Measurements from ENCODE around the gene LRRC4B. TPM values are rescaled to one million over a fixed set of nuclear protein-coding genes. Genes with fewer than 3 reads are reported as not detected.
"Not testable (repeated sequence)": the region's sequence is repeated elsewhere in the genome, so short reads cannot be mapped to it uniquely, and the experiment has no call there.

The LRRC4B gene
- total and polyA plus RNA-seq, 3 donors from 2014 or later: 2.8 to 10.1 (median 5.7) TPM

- TF ChIP-seq POLR2A (IDR thresholded peaks at IDR 0.05): no peak
- no peak for TF ChIP-seq CTCF (IDR thresholded peaks at IDR 0.05)
- Histone ChIP-seq H3K27me3 (no peaks in the 10 kb centered on the region), H3K27ac (no peak overlapping the region), H3K36me3 (ENCODE audit: low read depth, missing control alignments) (no peaks in the 10 kb centered on the region), H3K4me1 (no peaks in the 10 kb centered on the region), H3K9me3 (no peaks in the 10 kb centered on the region), H3K4me3 (no peak overlapping the region)
- intact Hi-C loops (cut with DNase I; ENCODE audit: low total_unique reads): no loop called here
- 81 to 83% methylated on average over 14 of the region's 14 CpGs for WGBS, 2 donors
- DNase-seq: no peak
Observed at GRCh38 chr19:50531171-50531612, 37.0 kb downstream of the LRRC4B start.

GRCh38 chr19:50528052-50528451 is 40.2 kb downstream of the LRRC4B start:
- H3K27me3 ChIP-seq; intact Hi-C loops (cut with DNase I; ENCODE audit: low total_unique reads): not testable (repeated sequence)
- WGBS, 2 donors: 95 to 99% methylated on average over 3 of the region's 3 CpGs

GRCh38 chr19:50522881-50523280 is 45.4 kb downstream of the LRRC4B start:
- intact Hi-C loops (cut with DNase I; ENCODE audit: low total_unique reads): no loop called here
- TF ChIP-seq POLR2A (IDR thresholded peaks at IDR 0.05): no peak
- no peak for TF ChIP-seq CTCF (IDR thresholded peaks at IDR 0.05)
- H3K27me3 ChIP-seq: no peaks in the 10 kb centered on the region
- H3K36me3 ChIP-seq (ENCODE audit: low read depth, missing control alignments): no peaks in the 10 kb centered on the region
- H3K9me3 ChIP-seq: no peaks in the 10 kb centered on the region
- 80 to 86% methylated on average over 8 to 10 of the region's 10 CpGs for WGBS, 2 donors
- DNase-seq: no peak
- no peak overlapping the region for H3K27ac ChIP-seq
- no peak overlapping the region for H3K4me3 ChIP-seq
- H3K4me1 ChIP-seq: no peaks in the 10 kb centered on the region

More at GRCh38 chr19:50528052-50528451, 40.2 kb downstream of the LRRC4B start:
- not testable (repeated sequence) for H3K4me3 ChIP-seq; H3K27ac ChIP-seq; H3K4me1 ChIP-seq; H3K9me3 ChIP-seq; DNase-seq; H3K36me3 ChIP-seq (ENCODE audit: low read depth, missing control alignments)

- Histone ChIP-seq H3K9me3 (no peaks in the 10 kb centered on the region), H3K27ac (no peak overlapping the region), H3K36me3 (ENCODE audit: low read depth, missing control alignments) (no peaks in the 10 kb centered on the region), H3K4me1 (no peaks in the 10 kb centered on the region), H3K4me3 (no peak overlapping the region), H3K27me3 (no peaks in the 10 kb centered on the region)
- no peak for DNase-seq
- 85 to 92% methylated on average over 17 of the region's 17 CpGs for WGBS, 2 donors
- no peak for TF ChIP-seq CTCF (IDR thresholded peaks at IDR 0.05)
- TF ChIP-seq POLR2A (IDR thresholded peaks at IDR 0.05): no peak
- intact Hi-C loops (cut with DNase I; ENCODE audit: low total_unique reads): no loop called here
Observed at GRCh38 chr19:50520822-50521465, 47.3 kb downstream of the LRRC4B start.

- H3K9me3 ChIP-seq: no peaks in the 10 kb centered on the region
- no peak overlapping the region for H3K27ac ChIP-seq
- no peak for DNase-seq
- intact Hi-C loops (cut with DNase I; ENCODE audit: low total_unique reads): no loop called here
- TF ChIP-seq POLR2A (IDR thresholded peaks at IDR 0.05) (no peak), CTCF (IDR thresholded peaks at IDR 0.05) (no peak)
- no peaks in the 10 kb centered on the region for H3K36me3 ChIP-seq (ENCODE audit: low read depth, missing control alignments)
- WGBS, 2 donors: 75 to 90% methylated on average over 29 to 40 of the region's 40 CpGs
- H3K4me1 ChIP-seq: no peaks in the 10 kb centered on the region
- H3K27me3 ChIP-seq: no peaks in the 10 kb centered on the region
- no peak overlapping the region for H3K4me3 ChIP-seq
Observed at GRCh38 chr19:50519006-50519575, 49.1 kb downstream of the LRRC4B start.
